K562 treated with DMSO at 1 percent for 48 hours (cell line): ENCODE data around the gene CA6. TPM values are rescaled to one million over a fixed set of nuclear protein-coding genes. Genes with fewer than 3 reads are reported as not detected.

Experiments used
- total RNA-seq: library from RNA; unstranded; fragments of 300-600 nt; gene quantifications from 2 replicates; pipeline ENCODE4 v1.2.3, GENCODE V29; 2022; ENCODE audit warnings: low replicate concordance; ENCODE audit errors: extremely low read depth

Gene CA6
- total RNA-seq = not detected in 2 replicates

DNA sequence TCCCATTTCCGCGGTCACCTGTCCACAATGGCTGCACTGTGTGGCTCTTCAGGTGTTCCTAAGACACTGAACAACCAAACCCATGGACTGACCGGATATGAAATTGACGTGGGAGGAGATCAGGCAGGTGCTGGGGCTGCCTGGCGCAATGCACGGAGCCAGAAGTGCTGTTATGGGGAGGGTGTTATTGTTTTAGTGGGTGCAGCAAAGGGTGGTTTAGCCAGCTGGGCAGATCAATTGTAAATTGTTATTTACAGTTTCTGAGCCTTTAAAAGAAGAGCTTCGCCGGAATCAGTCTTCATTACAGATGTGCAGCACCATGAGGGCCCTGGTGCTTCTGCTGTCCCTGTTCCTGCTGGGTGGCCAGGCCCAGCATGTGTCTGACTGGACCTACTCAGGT is at the start of gene CA6:
Gene CA6, plus strand, starts transcription at position 301 of the 400 bp plus-strand sequence. Its CDS starts 19 bp downstream, at position 320.

Other genes starting within 250 kb of the CA6 start
- not detected in 2 replicates for gene RERE, start 128.2 kb upstream of the CA6 start, total RNA-seq
- gene ENO1, start 67.2 kb upstream of the CA6 start, total RNA-seq = 2,272 and 2,555 TPM in 2 replicates
- not detected in 2 replicates for gene SLC2A7, start 80.6 kb downstream of the CA6 start, total RNA-seq
- gene SLC2A5, start 123.8 kb downstream of the CA6 start, total RNA-seq = not detected in 2 replicates
- not detected in 2 replicates for gene GPR157, start 183.2 kb downstream of the CA6 start, total RNA-seq